NCI-H2196 (cell line): Measurements from ENCODE around the gene PHACTR1.
"Not testable (repeated sequence)": the region's sequence is repeated elsewhere in the genome, so short reads cannot be mapped to it uniquely, and the experiment has no call there.

Experiments
- DNase-seq: peaks from one replicate; lab custom pipeline; 2025; ENCODE audit not compliant: unreplicated experiment; lab: John Stamatoyannopoulos, UW

The PHACTR1 gene

GRCh38 chr6:13300643-13301590, 584.4 kb downstream of the PHACTR1 start:
- no peak for DNase-seq

- DNase-seq: no peak
Observed at GRCh38 chr6:13302291-13302690, 585.7 kb downstream of the PHACTR1 start.

GRCh38 chr6:13302751-13303667, 586.4 kb downstream of the PHACTR1 start:
- peak; percentile 66 for DNase-seq

- peak; percentile 48 for DNase-seq
Observed at GRCh38 chr6:13303668-13304017, 587.1 kb downstream of the PHACTR1 start.

GRCh38 chr6:13304101-13304500, 587.5 kb downstream of the PHACTR1 start:
- DNase-seq: no peak

- no peak for DNase-seq
Observed at GRCh38 chr6:13304580-13305260, 588.2 kb downstream of the PHACTR1 start.

- DNase-seq: no peak
Observed at GRCh38 chr6:13305288-13305687, 588.7 kb downstream of the PHACTR1 start.

GRCh38 chr6:13305791-13306190, 589.2 kb downstream of the PHACTR1 start:
- DNase-seq: no peak

- DNase-seq: no peak
Observed at GRCh38 chr6:13307508-13307995, 591.0 kb downstream of the PHACTR1 start.

- DNase-seq: no peak
Observed at GRCh38 chr6:13308332-13308731, 591.8 kb downstream of the PHACTR1 start.

- DNase-seq: no peak
Observed at GRCh38 chr6:13311155-13311554, 594.6 kb downstream of the PHACTR1 start.

- no peak for DNase-seq
Observed at GRCh38 chr6:13314806-13315205, 598.2 kb downstream of the PHACTR1 start.

GRCh38 chr6:13315896-13316295, 599.3 kb downstream of the PHACTR1 start:
- no peak for DNase-seq

GRCh38 chr6:13318821-13319220, 602.3 kb downstream of the PHACTR1 start:
- DNase-seq: no peak

GRCh38 chr6:13319891-13320564, 603.5 kb downstream of the PHACTR1 start:
- no peak for DNase-seq

- not testable (repeated sequence) for DNase-seq
Observed at GRCh38 chr6:13326031-13326586, 609.5 kb downstream of the PHACTR1 start.

GRCh38 chr6:13327691-13328075, 611.1 kb downstream of the PHACTR1 start:
- DNase-seq: no peak

- peak; percentile 90 for DNase-seq
Observed at GRCh38 chr6:13328076-13328874, 611.7 kb downstream of the PHACTR1 start, which contains the start of gene TBC1D7. TSS of gene TBC1D7 (minus strand) at chr6:13328537. CDS start at chr6:13326898, 1,639 bp downstream.

- no peak for DNase-seq
Observed at GRCh38 chr6:13328875-13329183, 612.3 kb downstream of the PHACTR1 start.
